ENCODE measurements around the gene ACP3.

DNA sequence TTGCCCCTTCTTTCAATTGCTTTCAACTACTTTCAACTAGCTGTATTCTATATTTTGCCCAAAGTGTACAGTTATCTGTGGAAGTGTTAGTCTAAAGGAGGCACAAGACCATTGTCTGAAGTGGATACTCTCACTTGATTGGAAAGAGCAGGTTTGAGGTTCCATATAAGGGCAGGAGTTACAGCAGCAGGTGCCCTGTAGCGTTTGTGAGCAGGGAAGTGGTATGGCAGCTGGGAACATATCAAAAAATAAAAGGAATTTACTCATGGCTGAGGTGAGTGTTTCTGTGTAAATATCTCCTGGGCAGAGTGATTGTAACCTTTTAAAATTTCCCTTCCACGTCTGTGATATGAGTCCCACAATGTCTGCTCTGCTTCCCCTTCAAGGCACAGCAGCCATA is 61.6 kb downstream of the ACP3 start:
- TF ChIP-seq, protein P1, sequence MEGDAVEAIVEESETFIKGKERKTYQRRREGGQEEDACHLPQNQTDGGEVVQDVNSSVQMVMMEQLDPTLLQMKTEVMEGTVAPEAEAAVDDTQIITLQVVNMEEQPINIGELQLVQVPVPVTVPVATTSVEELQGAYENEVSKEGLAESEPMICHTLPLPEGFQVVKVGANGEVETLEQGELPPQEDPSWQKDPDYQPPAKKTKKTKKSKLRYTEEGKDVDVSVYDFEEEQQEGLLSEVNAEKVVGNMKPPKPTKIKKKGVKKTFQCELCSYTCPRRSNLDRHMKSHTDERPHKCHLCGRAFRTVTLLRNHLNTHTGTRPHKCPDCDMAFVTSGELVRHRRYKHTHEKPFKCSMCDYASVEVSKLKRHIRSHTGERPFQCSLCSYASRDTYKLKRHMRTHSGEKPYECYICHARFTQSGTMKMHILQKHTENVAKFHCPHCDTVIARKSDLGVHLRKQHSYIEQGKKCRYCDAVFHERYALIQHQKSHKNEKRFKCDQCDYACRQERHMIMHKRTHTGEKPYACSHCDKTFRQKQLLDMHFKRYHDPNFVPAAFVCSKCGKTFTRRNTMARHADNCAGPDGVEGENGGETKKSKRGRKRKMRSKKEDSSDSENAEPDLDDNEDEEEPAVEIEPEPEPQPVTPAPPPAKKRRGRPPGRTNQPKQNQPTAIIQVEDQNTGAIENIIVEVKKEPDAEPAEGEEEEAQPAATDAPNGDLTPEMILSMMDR (IDR thresholded peaks at IDR 0.05; ENCODE audit: poor library complexity) = no peak
- TF ChIP-seq EZH2 (IDR thresholded peaks at IDR 0.05; ENCODE audit: borderline replicate concordance) (no peak), EZH2phosphoT487 (IDR thresholded peaks at IDR 0.05; ENCODE audit: low read depth, severe bottlenecking, unreplicated experiment) (no peak)

All from hepatocyte (in vitro differentiated cells).